ENCODE data around the gene VEGFA.

GRCh38 chr6:43801495-43802181 is 31.6 kb downstream of the VEGFA start:
- TF ChIP-seq CTCF (IDR thresholded peaks at IDR 0.05) (no peak), POLR2A (IDR thresholded peaks at IDR 0.05) (no peak)

Measured in lower leg skin (tissue), 3 donors.